Stomach (tissue), 4 donors: ENCODE results near the gene REEP6.

Source experiments
- CTCF ChIP-seq, 7 experiments: fragments of 450-650 bp in 4 of 7; fragments of 200-600 bp in 3 of 7; sonication (generic) in 3 of 7; IDR thresholded peaks; one replicate each; pipeline ENCODE4 v1.5.1; 2016 to 2019; ENCODE audit warnings: antibody characterized with exemption in 7 of 7, control low read depth in 2 of 7, mild to moderate bottlenecking in 1 of 7
- EP300 ChIP-seq: sonication (generic); formaldehyde crosslinking; IDR thresholded peaks from one replicate; pipeline ENCODE4 v1.6.1; 2017; ENCODE audit warnings: antibody characterized with exemption
- POLR2A ChIP-seq, 4 donors: fragments of 450-650 bp; IDR thresholded peaks; one replicate each; pipeline ENCODE4 v1.6.1; 2016; ENCODE audit warnings: antibody characterized with exemption in 4 of 4, control low read depth in 2 of 4, mild to moderate bottlenecking in 1 of 4, moderate library complexity in 1 of 4
- POLR2AphosphoS5 ChIP-seq, 3 donors: sonication (generic); formaldehyde crosslinking; IDR thresholded peaks; one replicate each; pipeline ENCODE4 v1.6.1; 2016; ENCODE audit warnings: antibody characterized with exemption in 3 of 3

DNA sequence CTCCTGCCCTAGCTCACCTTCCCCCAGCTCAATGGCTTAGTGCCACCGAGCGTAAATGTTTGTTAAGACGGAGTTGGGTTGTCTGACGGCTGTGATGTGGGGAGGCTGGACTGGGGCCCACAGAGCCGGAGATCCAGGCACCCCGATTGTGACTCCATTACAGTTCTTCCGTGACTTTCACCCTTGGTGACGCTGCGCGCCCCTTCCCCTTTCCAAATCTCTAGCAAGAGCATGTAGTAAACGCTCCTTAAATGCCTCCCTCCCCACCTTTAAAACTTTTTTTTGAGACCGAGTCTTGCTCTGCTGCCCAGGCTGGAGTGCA, 829 bp downstream of the REEP6 start:
- TF ChIP-seq CTCF (IDR thresholded peaks at IDR 0.05) (no peak), POLR2A (IDR thresholded peaks at IDR 0.05) (no peak), POLR2AphosphoS5 (IDR thresholded peaks at IDR 0.05) (no peak), EP300 (no peak)
